Endothelial cell of umbilical vein (primary cell): ENCODE data around the gene BMPR1A. TPM values are rescaled to one million over a fixed set of nuclear protein-coding genes. Genes with fewer than 3 reads are reported as not detected.

Experiments used
- BruUV-seq: library from RNA; stranded (reverse); fragments of 400-500 nt; replicated peaks from 2 replicates; lab custom pipeline; 2021; lab: Mats Ljungman, UMichigan
- CTCF ChIA-PET: fragments of 300-600, 350-600 bp; sonication (Branson Sonifier 250); formaldehyde crosslinking; loops from one replicate; lab custom pipeline; 2021; ENCODE audit warnings: antibody characterized with exemption, inconsistent platforms; lab: Charles Lee
- POLR2A ChIA-PET: fragments of 300-600, 350-600 bp; sonication (Branson Sonifier 250); formaldehyde crosslinking; loops from one replicate; lab custom pipeline; 2021; ENCODE audit warnings: antibody characterized with exemption, inconsistent platforms; lab: Charles Lee
- DNase-seq: peaks from one replicate; pipeline ENCODE4 v3.0.0-alpha.2; 2011; ENCODE audit warnings: low read depth, low spot score
- FAIRE-seq: peaks from 2 replicates; lab custom pipeline; 2011; peaks lifted over from hg19 to GRCh38; lab: Jason Lieb, UNC
- H2AFZ ChIP-seq: 2 replicates; pipeline ENCODE4 v1.6.0; 2012; ENCODE audit warnings: low read depth, low read length, control low read depth, inconsistent platforms
- H3K27ac ChIP-seq: 2 replicates; pipeline ENCODE4 v1.5.1; 2011; ENCODE audit warnings: low read depth, mild to moderate bottlenecking, control low read depth, low read length, moderate library complexity; ENCODE audit not compliant: insufficient read depth
- H3K27me3 ChIP-seq, 2 experiments: 2 replicates each; pipeline versions ENCODE4 v1.6.0 to v1.6.1; 2011; ENCODE audit warnings: low read length in 2 of 2, mixed read lengths in 1 of 2; ENCODE audit not compliant: control insufficient read depth in 2 of 2, insufficient read depth in 2 of 2
- H3K36me3 ChIP-seq, 2 experiments: 2 replicates in 1 of 2; 3 replicates in 1 of 2; pipeline ENCODE4 v1.5.1; 2011; ENCODE audit warnings: low read length in 2 of 2, mild to moderate bottlenecking in 1 of 2, moderate library complexity in 1 of 2; ENCODE audit not compliant: control insufficient read depth in 2 of 2, insufficient read depth in 2 of 2; ENCODE audit errors: extremely low read depth in 1 of 2
- H3K4me1 ChIP-seq: 3 replicates; pipeline ENCODE4 v1.5.1; 2011; ENCODE audit warnings: mild to moderate bottlenecking, low read length; ENCODE audit not compliant: control insufficient read depth, insufficient read depth; ENCODE audit errors: extremely low read depth
- H3K4me2 ChIP-seq: 2 replicates; pipeline ENCODE4 v1.6.1; 2011; ENCODE audit warnings: low read length, control low read depth, mixed read lengths; ENCODE audit not compliant: insufficient read depth
- H3K4me3 ChIP-seq, 3 experiments: fragments of 200-600 bp in 1 of 3; sonication (generic), shearing (Covaris generic) in 1 of 3; replicated peaks in 1 of 3; 2 replicates each; pipeline ENCODE4 v1.5.1; 2011 to 2016; ENCODE audit warnings: control low read depth in 3 of 3, low read length in 3 of 3, mild to moderate bottlenecking in 2 of 3, inconsistent platforms in 1 of 3, low read depth in 1 of 3, moderate library complexity in 1 of 3; ENCODE audit not compliant: insufficient read depth in 1 of 3
- H3K79me2 ChIP-seq: 2 replicates; pipeline ENCODE4 v1.6.0; 2012; ENCODE audit warnings: low read length, inconsistent platforms; ENCODE audit not compliant: control insufficient read depth, insufficient read depth
- H3K9ac ChIP-seq: replicated peaks from 2 replicates; pipeline ENCODE3; 2011; ENCODE audit warnings: low read length, control low read depth; ENCODE audit not compliant: insufficient read depth; ENCODE audit errors: extremely low read depth
- H3K9me1 ChIP-seq: replicated peaks from 3 replicates; pipeline ENCODE4 v1.6.0; 2011; ENCODE audit warnings: mild to moderate bottlenecking, low read length; ENCODE audit not compliant: control insufficient read depth, insufficient read depth; ENCODE audit errors: extremely low read depth
- H3K9me3 ChIP-seq: replicated peaks from 2 replicates; pipeline ENCODE4 v1.5.1; 2012; ENCODE audit warnings: low read length, inconsistent platforms; ENCODE audit not compliant: control insufficient read depth, insufficient read depth
- H4K20me1 ChIP-seq: replicated peaks from 2 replicates; pipeline ENCODE3; 2011; ENCODE audit warnings: mild to moderate bottlenecking, low read length; ENCODE audit not compliant: control insufficient read depth, insufficient read depth; ENCODE audit errors: extremely low read depth
- EZH2 ChIP-seq: IDR thresholded peaks from 2 replicates; pipeline ENCODE4 v1.6.1; 2012; ENCODE audit warnings: borderline replicate concordance, low read depth, mild to moderate bottlenecking, moderate library complexity, low read length, inconsistent platforms; ENCODE audit not compliant: severe bottlenecking
- FOS ChIP-seq: IDR thresholded peaks from 2 replicates; pipeline ENCODE4 v1.6.1; 2011; ENCODE audit warnings: mild to moderate bottlenecking, low read length, moderate library complexity, borderline replicate concordance; ENCODE audit not compliant: insufficient read depth
- JUN ChIP-seq: IDR thresholded peaks from 2 replicates; pipeline ENCODE4 v1.6.1; 2011; ENCODE audit warnings: borderline replicate concordance, low read depth; ENCODE audit not compliant: insufficient read length, insufficient read depth
- MAX ChIP-seq: IDR thresholded peaks from 2 replicates; pipeline ENCODE4 v1.6.1; 2011; ENCODE audit not compliant: insufficient read depth, insufficient read length
- POLR2A ChIP-seq: IDR thresholded peaks from 2 replicates; pipeline ENCODE4 v1.6.1; 2012; ENCODE audit warnings: low read depth, mild to moderate bottlenecking, control low read depth, low read length
- dilution Hi-C: fragments of 300-500 bp; cut with MboI; formaldehyde crosslinking; loops from one replicate; pipeline ENCODE4 v1.15.0; 2019; ENCODE audit warnings: low sequenced_read_pairs; ENCODE audit not compliant: extremely low pct_ligation_motif_present
- intact Hi-C: fragments of 100-400 bp; cut with micrococcal nuclease; formaldehyde crosslinking; loops from one replicate; pipeline ENCODE4 v1.10.0; 2022
- polyA plus RNA-seq, 4 experiments: library from polyadenylated mRNA; depleted of rRNA in 3 of 4; stranded (reverse) in 3 of 4; unstranded in 1 of 4; fragments of >200 nt; gene quantifications; 2 replicates each; pipeline versions ENCODE4 v1.2.1 to v1.2.3, GENCODE V29; 2011 to 2012; ENCODE audit warnings: missing spikeins in 1 of 4
- total RNA-seq: library from RNA; stranded (reverse); gene quantifications from 2 replicates; pipeline ENCODE4 v1.2.3, GENCODE V29; 2021

Gene BMPR1A
- total and polyA plus RNA-seq, 2 donors (not counting 3 experiments of a cell fraction or from before 2014, with no cell fraction given): not detected

- ChIA-PET CTCF (interaction anchor here (0.6 to 1.9 kb wide), 6 partner anchors 11 to 188 kb away, joined by 3 to 16 read pairs (median 4); no protein-coding TSS in a partner anchor), POLR2A (no interaction called here)
- no peaks in the 10 kb centered on the region for H4K20me1 ChIP-seq
- BruUV-seq: no TSS peak
- H3K4me3 ChIP-seq: peak overlapping the region in 2 of 3 experiments; percentile 9 to 34
- DNase-seq (no peak), FAIRE-seq (no peak)
- H3K9ac ChIP-seq: no peak overlapping the region
- peak overlapping the region; percentile 38 for H2AFZ ChIP-seq
- no peak overlapping the region for H3K27ac ChIP-seq
- H3K27me3 ChIP-seq: peaks cover 44 to 58% of the 10 kb centered on the region in 2 experiments
- H3K9me1 ChIP-seq: no peaks in the 10 kb centered on the region
- intact Hi-C loops: loop anchor here (1.0 to 2.0 kb wide), 2 partner anchors 35 to 188 kb away; no protein-coding TSS in a partner anchor
- H3K4me2 ChIP-seq: peak overlapping the region; percentile 31
- no peak for TF ChIP-seq MAX
- TF ChIP-seq POLR2A: no peak
- peak; percentile 97 for TF ChIP-seq EZH2
- TF ChIP-seq JUN: no peak
- no peak for TF ChIP-seq FOS
- dilution Hi-C loops: no loop called here
- no peaks in the 10 kb centered on the region for H3K36me3 ChIP-seq
- H3K4me1 ChIP-seq: no peaks in the 10 kb centered on the region
- H3K79me2 ChIP-seq: no peaks in the 10 kb centered on the region
- no peaks in the 10 kb centered on the region for H3K9me3 ChIP-seq
These were observed 44.7 kb upstream of the BMPR1A start for GRCh38 chr10:86711513-86712316.

DNA sequence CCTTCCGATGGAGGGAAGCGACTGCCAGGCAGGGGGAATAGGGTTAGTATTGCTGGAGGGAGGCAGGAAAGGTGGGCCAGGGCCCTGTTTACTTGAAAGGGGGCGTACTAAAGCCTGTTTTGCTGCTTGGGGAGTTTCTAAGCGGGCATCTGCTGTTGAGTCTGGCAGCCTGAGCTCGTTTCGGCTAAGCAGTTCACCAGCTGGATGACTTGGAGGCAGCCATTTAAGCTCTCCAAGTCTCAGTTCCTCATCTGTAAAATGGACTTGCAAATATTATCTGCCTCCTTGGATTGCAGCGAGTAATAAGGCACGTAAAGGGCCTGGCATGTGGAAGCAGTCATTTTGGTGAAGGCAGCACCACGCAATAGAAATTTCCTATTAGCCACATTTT lies 44.1 kb upstream of the BMPR1A start:
- no peak overlapping the region for H3K4me2 ChIP-seq
- ChIA-PET CTCF (interaction anchor here (0.6 to 1.9 kb wide), 5 partner anchors 12 to 187 kb away, joined by 3 to 16 read pairs (median 4); no protein-coding TSS in a partner anchor), POLR2A (no interaction called here)
- H2AFZ ChIP-seq: no peak overlapping the region
- intact Hi-C loops (no loop called here), dilution Hi-C loops (no loop called here)
- no peaks in the 10 kb centered on the region for H3K4me1 ChIP-seq
- H3K9me1 ChIP-seq: no peaks in the 10 kb centered on the region
- no peak overlapping the region for H3K9ac ChIP-seq
- H3K79me2 ChIP-seq: no peaks in the 10 kb centered on the region
- H3K36me3 ChIP-seq: no peaks in the 10 kb centered on the region
- no peaks in the 10 kb centered on the region for H3K9me3 ChIP-seq
- no peak overlapping the region for H3K27ac ChIP-seq
- no peak overlapping the region for H3K4me3 ChIP-seq
- H4K20me1 ChIP-seq: no peaks in the 10 kb centered on the region
- TF ChIP-seq EZH2 (peak; percentile 67), MAX (no peak), JUN (no peak)
- no peak for DNase-seq
- no TSS peak for BruUV-seq
- no peak for FAIRE-seq
- peaks cover 50 to 58% of the 10 kb centered on the region in 2 experiments for H3K27me3 ChIP-seq
